Panc1 (cell line): ENCODE measurements around the gene PARP12. TPM values are rescaled to one million over a fixed set of nuclear protein-coding genes. Genes with fewer than 3 reads are reported as not detected.

Source experiments
- ATAC-seq: fragments of 200-7000 bp; cut with Tn5 transposase; 2 replicates; pipeline ENCODE4 v1.9.1; 2020; ENCODE audit warnings: mild to moderate bottlenecking, moderate library complexity
- BruUV-seq: library from RNA; stranded (reverse); fragments of 400-500 nt; replicated peaks from 2 replicates; lab custom pipeline; 2021; lab: Mats Ljungman, UMichigan
- CTCF ChIA-PET: fragments of 300-600 bp; sonication (Branson Sonifier 250); formaldehyde crosslinking; loops from one replicate; lab custom pipeline; 2022; ENCODE audit warnings: antibody characterized with exemption; lab: Charles Lee
- POLR2A ChIA-PET: fragments of 300-600 bp; sonication (Branson Sonifier 250); formaldehyde crosslinking; loops from one replicate; lab custom pipeline; 2022; ENCODE audit warnings: antibody characterized with exemption; lab: Charles Lee
- DNase-seq: peaks from one replicate; pipeline ENCODE4 v3.0.0-alpha.2; 2010; ENCODE audit warnings: low read depth, low spot score
- H3K27ac ChIP-seq: 2 replicates; pipeline ENCODE4 v1.5.1; 2011; ENCODE audit warnings: mild to moderate bottlenecking, low read length, inconsistent platforms
- H3K27me3 ChIP-seq: fragments of 200-500 bp; sonication (Bioruptor generic); 2 replicates; pipeline ENCODE4 v1.6.0; 2014; ENCODE audit warnings: low read length, inconsistent platforms; ENCODE audit not compliant: control insufficient read depth, insufficient read depth
- H3K36me3 ChIP-seq: fragments of 200-500 bp; sonication (Bioruptor generic); 2 replicates; pipeline ENCODE4 v1.5.1; 2014; ENCODE audit warnings: inconsistent platforms, mild to moderate bottlenecking, low read length, moderate library complexity; ENCODE audit not compliant: control insufficient read depth, insufficient read depth
- H3K4me1 ChIP-seq: 2 replicates; pipeline ENCODE4 v1.5.1; 2011; ENCODE audit warnings: inconsistent platforms, mild to moderate bottlenecking, low read length, moderate library complexity; ENCODE audit not compliant: control insufficient read depth, insufficient read depth
- H3K4me3 ChIP-seq, 2 experiments: 2 replicates each; pipeline ENCODE4 v1.5.1; 2011 to 2012; ENCODE audit warnings: low read depth in 2 of 2, low read length in 2 of 2, mild to moderate bottlenecking in 2 of 2, inconsistent platforms in 1 of 2, moderate library complexity in 1 of 2
- H3K9me3 ChIP-seq: fragments of 200-500 bp; sonication (Bioruptor generic); 2 replicates; pipeline ENCODE4 v1.5.1; 2014; ENCODE audit warnings: low read depth, mild to moderate bottlenecking, inconsistent platforms, low read length, moderate library complexity; ENCODE audit not compliant: control insufficient read depth, insufficient read depth
- POLR2AphosphoS5 ChIP-seq: IDR thresholded peaks from 2 replicates; pipeline ENCODE4 v1.6.1; 2012; ENCODE audit warnings: mild to moderate bottlenecking, low read depth, low read length, moderate library complexity
- SIN3A ChIP-seq: IDR thresholded peaks from 2 replicates; pipeline ENCODE4 v1.6.1; 2012; ENCODE audit warnings: low read depth, mild to moderate bottlenecking, low read length, moderate library complexity, borderline replicate concordance; ENCODE audit not compliant: insufficient read depth
- TCF7L2 ChIP-seq: IDR thresholded peaks from 2 replicates; pipeline ENCODE4 v1.6.1; 2011; ENCODE audit warnings: mild to moderate bottlenecking, low read depth, low read length, inconsistent platforms
- in situ Hi-C: cut with HindIII; loops from 2 replicates; pipeline ENCODE4 v1.10.0; 2016; ENCODE audit warnings: low sequenced_read_pairs, low pct_unique_long_range_greater_than_20kb
- intact Hi-C: fragments of 100-400 bp; cut with micrococcal nuclease; formaldehyde crosslinking; loops from one replicate; pipeline ENCODE4 v1.10.0; 2022; ENCODE audit not compliant: unreplicated experiment
- total RNA-seq: library from RNA; stranded (reverse); gene quantifications from one replicate; pipeline ENCODE4 v1.2.1, GENCODE V29; 2021; ENCODE audit not compliant: unreplicated experiment
- TF ChIP-seq, protein P1 (sequence below): fragments of 450-650 bp; IDR thresholded peaks from 2 replicates; pipeline ENCODE4 v1.5.1; 2017; ENCODE audit warnings: mild to moderate bottlenecking
- TF ChIP-seq, protein P2 (sequence below), 2 experiments: IDR thresholded peaks; 2 replicates each; pipeline ENCODE4 v1.6.1; 2011 to 2012; ENCODE audit warnings: low read depth in 2 of 2, control low read depth in 1 of 2, low read length in 1 of 2, mild to moderate bottlenecking in 1 of 2, moderate library complexity in 1 of 2; ENCODE audit not compliant: insufficient read depth in 1 of 2

Gene PARP12
- total RNA-seq, 1 experiment from 2014 or later = 31.7 TPM

DNA sequence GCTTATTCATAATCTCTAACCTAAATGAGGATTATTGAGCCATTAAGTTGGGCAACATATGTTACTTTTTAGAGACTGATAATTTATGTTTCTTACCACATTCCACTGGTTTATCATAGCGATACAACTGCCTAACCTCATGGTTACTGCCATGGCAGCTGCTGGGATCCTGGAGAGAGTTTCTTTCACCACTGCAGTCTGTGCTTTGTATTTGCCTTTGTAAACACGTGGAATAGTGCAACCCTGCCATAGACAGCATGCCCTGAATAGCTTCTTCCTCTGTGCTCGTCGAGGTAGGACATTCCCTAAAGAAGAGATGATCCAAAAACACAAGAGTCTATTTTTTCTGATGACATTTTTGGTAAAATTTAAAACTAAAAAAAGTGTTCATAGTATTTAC, 33.7 kb upstream of the PARP12 start:
- BruUV-seq = no TSS peak
- no peak for DNase-seq
- H3K4me3 ChIP-seq = no peak overlapping the region
- no peak for TF ChIP-seq POLR2AphosphoS5
- TF ChIP-seq SIN3A = no peak
- TF ChIP-seq, protein P1, sequence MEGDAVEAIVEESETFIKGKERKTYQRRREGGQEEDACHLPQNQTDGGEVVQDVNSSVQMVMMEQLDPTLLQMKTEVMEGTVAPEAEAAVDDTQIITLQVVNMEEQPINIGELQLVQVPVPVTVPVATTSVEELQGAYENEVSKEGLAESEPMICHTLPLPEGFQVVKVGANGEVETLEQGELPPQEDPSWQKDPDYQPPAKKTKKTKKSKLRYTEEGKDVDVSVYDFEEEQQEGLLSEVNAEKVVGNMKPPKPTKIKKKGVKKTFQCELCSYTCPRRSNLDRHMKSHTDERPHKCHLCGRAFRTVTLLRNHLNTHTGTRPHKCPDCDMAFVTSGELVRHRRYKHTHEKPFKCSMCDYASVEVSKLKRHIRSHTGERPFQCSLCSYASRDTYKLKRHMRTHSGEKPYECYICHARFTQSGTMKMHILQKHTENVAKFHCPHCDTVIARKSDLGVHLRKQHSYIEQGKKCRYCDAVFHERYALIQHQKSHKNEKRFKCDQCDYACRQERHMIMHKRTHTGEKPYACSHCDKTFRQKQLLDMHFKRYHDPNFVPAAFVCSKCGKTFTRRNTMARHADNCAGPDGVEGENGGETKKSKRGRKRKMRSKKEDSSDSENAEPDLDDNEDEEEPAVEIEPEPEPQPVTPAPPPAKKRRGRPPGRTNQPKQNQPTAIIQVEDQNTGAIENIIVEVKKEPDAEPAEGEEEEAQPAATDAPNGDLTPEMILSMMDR = no peak
- TF ChIP-seq, protein P2, sequence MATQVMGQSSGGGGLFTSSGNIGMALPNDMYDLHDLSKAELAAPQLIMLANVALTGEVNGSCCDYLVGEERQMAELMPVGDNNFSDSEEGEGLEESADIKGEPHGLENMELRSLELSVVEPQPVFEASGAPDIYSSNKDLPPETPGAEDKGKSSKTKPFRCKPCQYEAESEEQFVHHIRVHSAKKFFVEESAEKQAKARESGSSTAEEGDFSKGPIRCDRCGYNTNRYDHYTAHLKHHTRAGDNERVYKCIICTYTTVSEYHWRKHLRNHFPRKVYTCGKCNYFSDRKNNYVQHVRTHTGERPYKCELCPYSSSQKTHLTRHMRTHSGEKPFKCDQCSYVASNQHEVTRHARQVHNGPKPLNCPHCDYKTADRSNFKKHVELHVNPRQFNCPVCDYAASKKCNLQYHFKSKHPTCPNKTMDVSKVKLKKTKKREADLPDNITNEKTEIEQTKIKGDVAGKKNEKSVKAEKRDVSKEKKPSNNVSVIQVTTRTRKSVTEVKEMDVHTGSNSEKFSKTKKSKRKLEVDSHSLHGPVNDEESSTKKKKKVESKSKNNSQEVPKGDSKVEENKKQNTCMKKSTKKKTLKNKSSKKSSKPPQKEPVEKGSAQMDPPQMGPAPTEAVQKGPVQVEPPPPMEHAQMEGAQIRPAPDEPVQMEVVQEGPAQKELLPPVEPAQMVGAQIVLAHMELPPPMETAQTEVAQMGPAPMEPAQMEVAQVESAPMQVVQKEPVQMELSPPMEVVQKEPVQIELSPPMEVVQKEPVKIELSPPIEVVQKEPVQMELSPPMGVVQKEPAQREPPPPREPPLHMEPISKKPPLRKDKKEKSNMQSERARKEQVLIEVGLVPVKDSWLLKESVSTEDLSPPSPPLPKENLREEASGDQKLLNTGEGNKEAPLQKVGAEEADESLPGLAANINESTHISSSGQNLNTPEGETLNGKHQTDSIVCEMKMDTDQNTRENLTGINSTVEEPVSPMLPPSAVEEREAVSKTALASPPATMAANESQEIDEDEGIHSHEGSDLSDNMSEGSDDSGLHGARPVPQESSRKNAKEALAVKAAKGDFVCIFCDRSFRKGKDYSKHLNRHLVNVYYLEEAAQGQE (IDR thresholded peaks at IDR 0.05; ENCODE audit: insufficient read depth in 1 of 2, low read depth in 2 of 2, low read length in 1 of 2) = no peak
- TF ChIP-seq TCF7L2 = no peak
- in situ Hi-C loops = no loop called here
- ATAC-seq = no peak
- POLR2A ChIA-PET = no interaction called here
- peaks cover 4% of the 10 kb centered on the region; the same call in 1 of the 2 replicates for H3K36me3 ChIP-seq
- H3K27ac ChIP-seq = no peak overlapping the region
- H3K4me1 ChIP-seq = no peaks in the 10 kb centered on the region
- no peaks in the 10 kb centered on the region for H3K9me3 ChIP-seq
- H3K27me3 ChIP-seq = no peaks in the 10 kb centered on the region
- CTCF ChIA-PET = no interaction called here
- intact Hi-C loops = no loop called here

DNA sequence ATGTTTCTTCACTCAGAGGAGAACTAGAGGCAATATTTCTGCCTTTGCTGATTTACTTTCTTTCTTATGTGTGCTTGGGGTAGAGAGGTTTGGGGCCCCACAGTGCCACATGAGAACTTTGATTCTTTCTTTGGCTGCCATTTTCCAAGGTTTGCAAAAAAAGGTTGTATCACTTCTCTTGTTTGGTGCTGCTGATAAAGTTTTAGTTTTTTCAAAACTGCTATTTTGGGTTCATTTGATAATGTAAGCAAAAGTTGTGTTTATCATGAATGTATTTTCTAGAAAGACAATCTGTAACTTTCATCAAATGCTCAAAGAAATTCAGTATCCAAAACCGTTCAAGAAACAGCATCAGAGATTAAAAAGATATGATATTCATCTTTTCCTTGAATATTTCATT, 30.6 kb upstream of the PARP12 start:
- Histone ChIP-seq H3K36me3 (peaks cover 4% of the 10 kb centered on the region; the same call in 1 of the 2 replicates), H3K4me1 (no peaks in the 10 kb centered on the region), H3K27ac (no peak overlapping the region), H3K27me3 (no peaks in the 10 kb centered on the region), H3K4me3 (no peak overlapping the region), H3K9me3 (no peaks in the 10 kb centered on the region)
- intact Hi-C loops (no loop called here), in situ Hi-C loops (no loop called here)
- ChIA-PET CTCF (no interaction called here), POLR2A (no interaction called here)
- no TSS peak for BruUV-seq
- ATAC-seq (no peak), DNase-seq (no peak)
- no peak for TF ChIP-seq POLR2AphosphoS5
- TF ChIP-seq, protein P1 = no peak
- TF ChIP-seq SIN3A = no peak
- TF ChIP-seq TCF7L2 = no peak
- TF ChIP-seq, protein P2 (IDR thresholded peaks at IDR 0.05; ENCODE audit: insufficient read depth in 1 of 2, low read depth in 2 of 2, low read length in 1 of 2) = no peak
